ENCODE data around the gene CAV2.

Gene CAV2

GRCh38 chr7:116525298-116525912 is 25.9 kb downstream of the CAV2 start:
- peak; percentile 47 for DNase-seq

GRCh38 chr7:116525913-116526861 is 26.6 kb downstream of the CAV2 start:
- peak; percentile 86 for DNase-seq

- DNase-seq, result no peak
These were observed 27.4 kb downstream of the CAV2 start for GRCh38 chr7:116526897-116527296.

- DNase-seq, result no peak
These were observed 28.0 kb downstream of the CAV2 start for GRCh38 chr7:116527521-116527920.

- DNase-seq, result peak; percentile 41
These were observed 28.7 kb downstream of the CAV2 start for GRCh38 chr7:116528008-116528789.

GRCh38 chr7:116529250-116529649 is 29.7 kb downstream of the CAV2 start:
- no peak for DNase-seq

GRCh38 chr7:116530107-116530820 is 30.7 kb downstream of the CAV2 start:
- DNase-seq, result no peak

GRCh38 chr7:116532102-116532688 is 32.7 kb downstream of the CAV2 start:
- DNase-seq, result no peak

- no peak for DNase-seq
These were observed 35.3 kb downstream of the CAV2 start for GRCh38 chr7:116534790-116535189.

- DNase-seq, result no peak
These were observed 35.9 kb downstream of the CAV2 start for GRCh38 chr7:116535416-116535815.

GRCh38 chr7:116538138-116538537 is 38.6 kb downstream of the CAV2 start:
- DNase-seq, result no peak

- no peak for DNase-seq
These were observed 40.3 kb downstream of the CAV2 start for GRCh38 chr7:116539879-116540278.

- no peak for DNase-seq
These were observed 41.2 kb downstream of the CAV2 start for GRCh38 chr7:116540743-116541142.

GRCh38 chr7:116541951-116542350 is 42.4 kb downstream of the CAV2 start:
- no peak for DNase-seq

GRCh38 chr7:116542618-116543017 is 43.1 kb downstream of the CAV2 start:
- DNase-seq, result no peak

GRCh38 chr7:116543664-116544063 is 44.1 kb downstream of the CAV2 start:
- no peak for DNase-seq

- no peak for DNase-seq
These were observed 44.9 kb downstream of the CAV2 start for GRCh38 chr7:116544487-116544886.

- DNase-seq, result no peak
These were observed 46.0 kb downstream of the CAV2 start for GRCh38 chr7:116545411-116545993.

GRCh38 chr7:116546054-116546453 is 46.5 kb downstream of the CAV2 start:
- DNase-seq, result no peak

- no peak for DNase-seq
These were observed 47.4 kb downstream of the CAV2 start for GRCh38 chr7:116546916-116547315.

GRCh38 chr7:116547347-116547746 is 47.8 kb downstream of the CAV2 start:
- no peak for DNase-seq

- no peak for DNase-seq
These were observed 49.0 kb downstream of the CAV2 start for GRCh38 chr7:116548506-116548905.
